GM19328 (cell line): ENCODE measurements around the gene MAS1L.

Experiments used
- ATAC-seq: cut with Tn5 transposase; IDR thresholded peaks from one replicate; pipeline ENCODE4 v1.9.1; 2021; ENCODE audit warnings: mild to moderate bottlenecking, moderate library complexity; ENCODE audit not compliant: unreplicated experiment

Gene MAS1L

GRCh38 chr6:29487660-29488059 lies at the start of gene MAS1L:
Gene MAS1L, minus strand, starts transcription at chr6:29487956. Its CDS starts 54 bp downstream, at chr6:29487902.
- ATAC-seq = no peak

- no peak for ATAC-seq
Measured at GRCh38 chr6:29532320-29532951, 44.7 kb upstream of the MAS1L start.

GRCh38 chr6:29531668-29532067 lies 43.9 kb upstream of the MAS1L start:
- no peak for ATAC-seq

GRCh38 chr6:29530671-29531310 lies 43.0 kb upstream of the MAS1L start:
- ATAC-seq = no peak

GRCh38 chr6:29529956-29530355 lies 42.2 kb upstream of the MAS1L start:
- ATAC-seq = no peak

GRCh38 chr6:29528988-29529560 lies 41.3 kb upstream of the MAS1L start:
- ATAC-seq = no peak

GRCh38 chr6:29528300-29528931 lies 40.7 kb upstream of the MAS1L start:
- no peak for ATAC-seq

- ATAC-seq = no peak
Measured at GRCh38 chr6:29527564-29527963, 39.8 kb upstream of the MAS1L start.

GRCh38 chr6:29527126-29527525 lies 39.4 kb upstream of the MAS1L start:
- no peak for ATAC-seq

- ATAC-seq = no peak
Measured at GRCh38 chr6:29525311-29525639, 37.5 kb upstream of the MAS1L start.

- no peak for ATAC-seq
Measured at GRCh38 chr6:29524444-29525310, 36.9 kb upstream of the MAS1L start.

- ATAC-seq = no peak
Measured at GRCh38 chr6:29524044-29524443, 36.3 kb upstream of the MAS1L start.

GRCh38 chr6:29522227-29522626 lies 34.5 kb upstream of the MAS1L start:
- no peak for ATAC-seq

- ATAC-seq = no peak
Measured at GRCh38 chr6:29521006-29521680, 33.4 kb upstream of the MAS1L start.

GRCh38 chr6:29520232-29520631 lies 32.5 kb upstream of the MAS1L start:
- ATAC-seq = no peak

- ATAC-seq = no peak
Measured at GRCh38 chr6:29519291-29520010, 31.7 kb upstream of the MAS1L start.

- ATAC-seq = no peak
Measured at GRCh38 chr6:29517728-29518440, 30.1 kb upstream of the MAS1L start.

GRCh38 chr6:29517245-29517644 lies 29.5 kb upstream of the MAS1L start:
- no peak for ATAC-seq

GRCh38 chr6:29516108-29516507 lies 28.4 kb upstream of the MAS1L start:
- no peak for ATAC-seq
